MCF 10A (cell line): Measurements from ENCODE around the gene N4BP2L2. TPM values are rescaled to one million over a fixed set of nuclear protein-coding genes. Genes with fewer than 3 reads are reported as not detected.

ENCODE experiments used
- BruUV-seq: library from RNA; stranded (reverse); fragments of 400-500 nt; replicated peaks from 2 replicates; lab custom pipeline; 2021; lab: Mats Ljungman, UMichigan
- CTCF ChIA-PET: fragments of 300-600 bp; sonication (Branson Sonifier 250); formaldehyde crosslinking; extraction: SDS; loops from one replicate; lab custom pipeline; 2021; ENCODE audit warnings: antibody characterized with exemption, inconsistent platforms; lab: Yijun Ruan, JAX
- POLR2A ChIA-PET: fragments of 300-600, 350-650 bp; sonication (Branson Sonifier 250); formaldehyde crosslinking; extraction: SDS; loops from one replicate; lab custom pipeline; 2020; ENCODE audit warnings: antibody characterized with exemption, inconsistent platforms; lab: Yijun Ruan, JAX
- DNase-seq: peaks from one replicate; pipeline ENCODE4 v3.0.0-alpha.2; 2018; ENCODE audit not compliant: unreplicated experiment
- H3K27ac Mint-ChIP-seq: one replicate; pipeline ENCODE4 v1.8.0; 2022; ENCODE audit warnings: mild to moderate bottlenecking, low read depth, mixed read lengths; ENCODE audit not compliant: unreplicated experiment
- H3K27me3 Mint-ChIP-seq: one replicate; pipeline ENCODE4 v1.8.0; 2022; ENCODE audit warnings: mixed read lengths; ENCODE audit not compliant: insufficient read depth, unreplicated experiment
- H3K36me3 Mint-ChIP-seq: one replicate; pipeline ENCODE4 v1.8.0; 2022; ENCODE audit warnings: mild to moderate bottlenecking, moderate library complexity, mixed read lengths; ENCODE audit not compliant: insufficient read depth, unreplicated experiment
- H3K4me1 Mint-ChIP-seq: one replicate; pipeline ENCODE4 v1.8.0; 2022; ENCODE audit warnings: mixed read lengths; ENCODE audit not compliant: insufficient read depth, unreplicated experiment
- H3K4me3 Mint-ChIP-seq: one replicate; pipeline ENCODE4 v1.8.0; 2022; ENCODE audit warnings: mild to moderate bottlenecking, moderate library complexity, mixed read lengths; ENCODE audit not compliant: unreplicated experiment
- H3K9me3 Mint-ChIP-seq: one replicate; pipeline ENCODE4 v1.8.0; 2022; ENCODE audit warnings: mixed read lengths; ENCODE audit not compliant: unreplicated experiment
- CTCF ChIP-seq: fragments of 200-600 bp; IDR thresholded peaks from one replicate; pipeline ENCODE4 v1.8.0; 2022; ENCODE audit warnings: antibody characterized with exemption, mild to moderate bottlenecking; ENCODE audit not compliant: unreplicated experiment
- intact Hi-C: fragments of 100-400 bp; cut with micrococcal nuclease; formaldehyde crosslinking; loops from 2 replicates; pipeline ENCODE4 v1.14.1; 2022
- total RNA-seq: library from RNA; stranded (reverse); gene quantifications from 2 replicates; pipeline ENCODE4 v1.2.3, GENCODE V29; 2022

Gene N4BP2L2
- total RNA-seq, 1 experiment from 2014 or later, result 113 TPM

DNA sequence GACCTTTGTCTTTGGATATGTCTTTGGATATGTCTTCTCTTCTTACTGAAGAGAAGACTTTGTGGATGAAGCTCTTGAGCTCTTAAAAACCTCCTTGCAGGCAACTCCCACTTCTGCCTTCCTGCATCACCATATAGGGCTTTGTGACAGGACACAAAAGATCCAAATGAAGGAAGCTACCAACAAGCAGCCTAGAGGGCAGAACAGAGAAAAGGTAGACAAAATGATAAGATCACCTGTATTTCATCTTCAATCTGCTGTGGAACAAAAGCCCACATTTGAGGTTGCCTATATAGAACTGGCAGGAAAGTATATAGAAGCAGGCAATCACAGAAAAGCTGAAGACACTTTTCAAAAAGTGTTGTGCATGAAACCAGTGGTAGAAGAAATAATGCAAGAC, 153.2 kb downstream of the N4BP2L2 start:
- intact Hi-C loops, result no loop called here
- Mint-ChIP-seq H3K4me3 (no peak overlapping the region), H3K27me3 (no peaks in the 10 kb centered on the region), H3K4me1 (no peaks in the 10 kb centered on the region), H3K9me3 (no peaks in the 10 kb centered on the region), H3K27ac (no peak overlapping the region), H3K36me3 (peaks cover 2% of the 10 kb centered on the region)
- TF ChIP-seq CTCF, result no peak
- no TSS peak for BruUV-seq
- ChIA-PET CTCF (interaction anchor here (0.6 to 1.4 kb wide), 3 partner anchors 196 to 376 kb away, joined by 3 read pairs; no protein-coding TSS in a partner anchor), POLR2A (no interaction called here)
- DNase-seq, result no peak

- no peak overlapping the region for H3K27ac Mint-ChIP-seq
Observed at GRCh38 chr13:32384702-32385101, 153.9 kb downstream of the N4BP2L2 start.

GRCh38 chr13:32383836-32384618, 154.6 kb downstream of the N4BP2L2 start:
- Mint-ChIP-seq H3K36me3 (no peaks in the 10 kb centered on the region), H3K4me3 (no peak overlapping the region), H3K4me1 (no peaks in the 10 kb centered on the region), H3K9me3 (no peaks in the 10 kb centered on the region), H3K27me3 (no peaks in the 10 kb centered on the region), H3K27ac (no peak overlapping the region)
- POLR2A ChIA-PET, result no interaction called here
- CTCF ChIA-PET, result interaction anchor here (0.6 to 2.2 kb wide), 4 partner anchors 38 to 198 kb away, joined by 3 to 8 read pairs (median 3); no protein-coding TSS in a partner anchor
- intact Hi-C loops, result no loop called here
- no TSS peak for BruUV-seq
- TF ChIP-seq CTCF, result no peak
- DNase-seq, result no peak

More at GRCh38 chr13:32384702-32385101, 153.9 kb downstream of the N4BP2L2 start:
- Mint-ChIP-seq H3K4me1 (no peaks in the 10 kb centered on the region), H3K36me3 (no peaks in the 10 kb centered on the region), H3K27me3 (no peaks in the 10 kb centered on the region), H3K9me3 (no peaks in the 10 kb centered on the region), H3K4me3 (no peak overlapping the region)
- CTCF ChIA-PET, result interaction anchor here (0.7 to 1.4 kb wide), 3 partner anchors 194 to 284 kb away, joined by 3 read pairs; no protein-coding TSS in a partner anchor
- intact Hi-C loops, result no loop called here
- TF ChIP-seq CTCF, result no peak
- no TSS peak for BruUV-seq
- DNase-seq, result no peak
- POLR2A ChIA-PET, result no interaction called here

Other genes starting within 250 kb of the N4BP2L2 start
- gene ZAR1L, start 223.4 kb downstream of the N4BP2L2 start, total RNA-seq, result not detected in 2 replicates
- 7.9 and 11.9 TPM in 2 replicates for gene BRCA2, start 223.3 kb downstream of the N4BP2L2 start, total RNA-seq
- 1.6 and 1.9 TPM in 2 replicates for gene N4BP2L1, start 110.7 kb downstream of the N4BP2L2 start, total RNA-seq
- gene PDS5B, start 47.7 kb upstream of the N4BP2L2 start, total RNA-seq, result 25.4 and 29.6 TPM in 2 replicates